DOHH2 (cell line): ENCODE data around the gene COG1.

Experiments
- H3F3A ChIP-seq: fragments of 200-600 bp; sonication (generic), shearing (Covaris generic); 2 replicates; pipeline ENCODE4 v1.6.0; 2016; ENCODE audit warnings: antibody characterized with exemption, mild to moderate bottlenecking; ENCODE audit not compliant: control insufficient read depth, insufficient read depth
- H3K27ac ChIP-seq: fragments of 200-600 bp; sonication (generic); 2 replicates; pipeline ENCODE4 v1.5.1; 2014; ENCODE audit warnings: low read depth, mild to moderate bottlenecking, low read length, moderate library complexity
- H3K27me3 ChIP-seq: fragments of 200-600 bp; sonication (generic); 2 replicates; pipeline ENCODE4 v1.6.1; 2014; ENCODE audit warnings: mild to moderate bottlenecking, low read length, mixed read lengths; ENCODE audit not compliant: control insufficient read depth
- H3K36me3 ChIP-seq: fragments of 200-600 bp; sonication (generic); 2 replicates; pipeline ENCODE4 v1.6.1; 2014; ENCODE audit warnings: mild to moderate bottlenecking, low read length, moderate library complexity, mixed read lengths; ENCODE audit not compliant: control insufficient read depth
- H3K4me1 ChIP-seq: fragments of 200-600 bp; sonication (generic); 2 replicates; pipeline ENCODE4 v1.6.1; 2014; ENCODE audit warnings: mild to moderate bottlenecking, low read length, mixed read lengths; ENCODE audit not compliant: control insufficient read depth
- H3K4me2 ChIP-seq: fragments of 200-600 bp; sonication (generic); 2 replicates; pipeline ENCODE4 v1.6.0; 2014; ENCODE audit warnings: mild to moderate bottlenecking, low read length, moderate library complexity
- H3K4me3 ChIP-seq: fragments of 200-600 bp; sonication (generic); 2 replicates; pipeline ENCODE4 v1.5.1; 2014; ENCODE audit warnings: mild to moderate bottlenecking, low read length, mixed read lengths
- H3K79me2 ChIP-seq: fragments of 200-600 bp; sonication (generic); 2 replicates; pipeline ENCODE4 v1.6.1; 2014; ENCODE audit warnings: mild to moderate bottlenecking, low read length, mixed read lengths; ENCODE audit not compliant: control insufficient read depth
- H3K9me2 ChIP-seq: fragments of 200-600 bp; sonication (generic); replicated peaks from 2 replicates; pipeline ENCODE4 v1.6.1; 2014; ENCODE audit warnings: mild to moderate bottlenecking, low read length, mixed read lengths; ENCODE audit not compliant: control insufficient read depth
- H3K9me3 ChIP-seq: fragments of 200-600 bp; sonication (generic); 2 replicates; pipeline ENCODE4 v1.6.1; 2014; ENCODE audit warnings: antibody characterized with exemption, low read length, mixed read lengths; ENCODE audit not compliant: control insufficient read depth, insufficient read depth
- H4K20me1 ChIP-seq: fragments of 200-600 bp; sonication (generic); 2 replicates; pipeline ENCODE4 v1.6.0; 2014; ENCODE audit warnings: low read depth, mild to moderate bottlenecking, antibody characterized with exemption, low read length, moderate library complexity; ENCODE audit not compliant: control insufficient read depth, insufficient read depth
- EZH2phosphoT487 ChIP-seq: fragments of 200-600 bp; sonication (generic); IDR thresholded peaks from 2 replicates; pipeline ENCODE4 v1.6.1; 2017; ENCODE audit warnings: borderline replicate concordance, mild to moderate bottlenecking, antibody characterized with exemption, low read length, moderate library complexity, mixed read lengths
- TF ChIP-seq, protein P1 (sequence below): fragments of 200-600 bp; sonication (generic); IDR thresholded peaks from one replicate; pipeline ENCODE4 v1.5.1; 2014; ENCODE audit warnings: antibody characterized with exemption, mild to moderate bottlenecking, low read depth, low read length; ENCODE audit not compliant: poor library complexity, severe bottlenecking

The COG1 gene

DNA sequence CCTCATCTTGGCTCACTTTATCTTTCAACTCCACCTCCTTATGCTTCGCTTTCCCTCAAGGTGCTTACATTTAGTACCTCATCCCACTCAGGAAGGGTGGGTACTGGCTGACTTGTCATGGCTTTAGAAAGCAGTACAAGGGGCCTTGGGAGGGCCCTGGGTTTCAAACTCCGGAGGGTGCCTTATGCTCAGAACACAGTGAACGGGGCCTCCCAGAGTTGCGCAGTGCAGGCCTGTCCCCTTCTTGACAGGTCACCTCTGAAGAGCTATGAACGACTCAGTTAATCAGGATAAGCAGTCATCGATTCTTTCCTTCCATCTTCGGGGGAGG lies 6.0 kb downstream of the COG1 start:
- H3K79me2 ChIP-seq = peaks cover 8% of the 10 kb centered on the region
- peaks cover 4% of the 10 kb centered on the region for H3K4me1 ChIP-seq

DNA sequence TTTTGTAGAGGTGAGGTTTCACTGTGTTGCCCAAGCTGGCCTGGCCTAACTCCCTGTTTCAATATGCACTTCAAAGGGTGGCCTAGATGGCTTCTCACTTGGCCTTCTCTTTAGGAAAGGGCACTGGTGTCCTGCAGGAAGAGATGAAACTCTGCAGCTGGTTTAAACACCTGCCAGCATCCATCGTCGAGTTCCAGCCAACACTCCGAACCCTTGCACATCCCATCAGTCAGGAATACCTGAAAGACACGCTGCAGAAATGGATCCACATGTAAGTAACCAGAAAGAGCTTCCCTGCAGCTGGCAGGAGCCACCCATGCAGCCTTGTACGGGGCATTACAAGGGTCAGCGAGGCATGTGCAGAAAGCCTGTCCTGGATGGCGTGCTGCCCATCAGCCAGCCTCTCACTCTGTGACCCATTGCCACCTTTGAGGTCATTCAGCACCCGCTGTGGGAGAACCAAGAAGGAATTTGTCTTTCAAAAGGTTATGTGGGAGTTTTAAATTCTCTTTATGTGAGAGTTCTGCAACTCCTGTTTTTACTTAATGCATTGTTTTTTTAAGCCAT lies 7.0 kb downstream of the COG1 start:
- Histone ChIP-seq H3K9me2 (no peaks in the 10 kb centered on the region), H3K4me3 (no peak overlapping the region), H3K27ac (no peak overlapping the region), H4K20me1 (no peaks in the 10 kb centered on the region), H3K4me2 (no peak overlapping the region), H3K27me3 (no peaks in the 10 kb centered on the region), H3K4me1 (no peaks in the 10 kb centered on the region), H3K9me3 (no peaks in the 10 kb centered on the region), H3K79me2 (peaks cover 4% of the 10 kb centered on the region), H3K36me3 (peaks cover 70% of the 10 kb centered on the region), H3F3A (no peaks in the 10 kb centered on the region)
- no peak for TF ChIP-seq EZH2phosphoT487
- TF ChIP-seq, protein P1, sequence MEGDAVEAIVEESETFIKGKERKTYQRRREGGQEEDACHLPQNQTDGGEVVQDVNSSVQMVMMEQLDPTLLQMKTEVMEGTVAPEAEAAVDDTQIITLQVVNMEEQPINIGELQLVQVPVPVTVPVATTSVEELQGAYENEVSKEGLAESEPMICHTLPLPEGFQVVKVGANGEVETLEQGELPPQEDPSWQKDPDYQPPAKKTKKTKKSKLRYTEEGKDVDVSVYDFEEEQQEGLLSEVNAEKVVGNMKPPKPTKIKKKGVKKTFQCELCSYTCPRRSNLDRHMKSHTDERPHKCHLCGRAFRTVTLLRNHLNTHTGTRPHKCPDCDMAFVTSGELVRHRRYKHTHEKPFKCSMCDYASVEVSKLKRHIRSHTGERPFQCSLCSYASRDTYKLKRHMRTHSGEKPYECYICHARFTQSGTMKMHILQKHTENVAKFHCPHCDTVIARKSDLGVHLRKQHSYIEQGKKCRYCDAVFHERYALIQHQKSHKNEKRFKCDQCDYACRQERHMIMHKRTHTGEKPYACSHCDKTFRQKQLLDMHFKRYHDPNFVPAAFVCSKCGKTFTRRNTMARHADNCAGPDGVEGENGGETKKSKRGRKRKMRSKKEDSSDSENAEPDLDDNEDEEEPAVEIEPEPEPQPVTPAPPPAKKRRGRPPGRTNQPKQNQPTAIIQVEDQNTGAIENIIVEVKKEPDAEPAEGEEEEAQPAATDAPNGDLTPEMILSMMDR = no peak

More for the DNA sequence above, 6.0 kb downstream of the COG1 start:
- Histone ChIP-seq H3K27me3 (no peaks in the 10 kb centered on the region), H3K4me3 (no peak overlapping the region), H4K20me1 (no peaks in the 10 kb centered on the region), H3K9me2 (no peaks in the 10 kb centered on the region), H3K4me2 (no peak overlapping the region), H3F3A (no peaks in the 10 kb centered on the region), H3K9me3 (no peaks in the 10 kb centered on the region), H3K36me3 (peaks cover 64% of the 10 kb centered on the region), H3K27ac (no peak overlapping the region)
- TF ChIP-seq, protein P1 = no peak
- no peak for TF ChIP-seq EZH2phosphoT487

DNA sequence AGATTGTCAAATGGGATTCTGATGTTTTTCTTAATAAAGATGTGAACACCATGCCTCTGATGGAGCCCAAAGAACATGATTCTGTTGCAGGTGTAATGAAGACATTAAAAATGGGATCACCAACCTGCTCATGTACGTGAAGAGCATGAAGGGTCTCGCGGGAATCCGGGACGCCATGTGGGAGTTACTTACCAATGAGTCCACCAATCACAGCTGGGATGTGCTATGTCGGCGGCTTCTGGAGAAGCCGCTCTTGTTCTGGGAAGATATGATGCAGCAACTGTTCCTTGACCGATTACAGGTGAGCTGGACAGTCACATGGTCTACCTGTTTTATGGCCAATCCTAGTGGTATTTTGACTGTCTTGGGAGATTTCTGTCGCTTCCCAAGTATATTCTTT lies 7.6 kb downstream of the COG1 start:
- Histone ChIP-seq H3K27me3 (no peaks in the 10 kb centered on the region), H3K36me3 (peaks cover 76% of the 10 kb centered on the region), H3K27ac (no peak overlapping the region), H3K4me1 (no peaks in the 10 kb centered on the region), H4K20me1 (no peaks in the 10 kb centered on the region; the same call in 1 of the 2 replicates), H3F3A (no peaks in the 10 kb centered on the region), H3K9me2 (no peaks in the 10 kb centered on the region), H3K4me2 (no peak overlapping the region), H3K9me3 (no peaks in the 10 kb centered on the region), H3K79me2 (no peaks in the 10 kb centered on the region), H3K4me3 (no peak overlapping the region)
- TF ChIP-seq, protein P1 = no peak
- TF ChIP-seq EZH2phosphoT487 = no peak
